Measurements from ENCODE around the gene FAIM.
"Not testable (repeated sequence)": the region's sequence is repeated elsewhere in the genome, so short reads cannot be mapped to it uniquely, and the experiment has no call there.

The FAIM gene

DNA sequence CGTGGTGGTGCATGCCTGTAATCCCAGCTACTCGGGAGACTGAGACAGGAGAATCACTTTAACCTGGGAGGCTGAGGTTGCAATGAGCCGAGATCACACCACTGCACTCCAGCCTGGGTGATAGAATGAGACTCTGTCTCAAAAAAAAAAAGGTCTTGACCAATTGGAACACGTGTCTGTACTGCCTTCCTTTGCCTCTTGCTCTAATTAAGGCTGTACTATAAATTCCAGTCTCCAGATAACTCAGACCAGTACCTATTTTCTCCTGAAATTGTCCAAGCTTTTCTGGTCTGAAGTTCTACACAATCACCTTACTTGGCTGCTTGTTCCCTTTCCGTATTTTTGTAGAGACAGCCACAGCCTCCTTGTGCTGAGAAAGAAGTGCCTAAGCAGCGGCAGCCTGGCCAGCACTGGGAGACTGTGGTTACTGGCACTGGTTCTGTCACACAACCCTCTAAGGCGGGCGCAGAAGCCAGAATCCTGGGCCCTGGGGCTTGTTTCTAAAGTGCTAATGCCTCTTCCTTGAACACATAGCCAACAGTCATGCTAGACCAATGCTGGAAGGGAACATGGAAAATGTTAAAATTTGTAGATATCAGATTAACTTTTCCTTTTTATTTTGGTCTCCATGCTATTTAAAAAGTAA, 8.3 kb upstream of the FAIM start:
- FAIRE-seq = no peak

DNA sequence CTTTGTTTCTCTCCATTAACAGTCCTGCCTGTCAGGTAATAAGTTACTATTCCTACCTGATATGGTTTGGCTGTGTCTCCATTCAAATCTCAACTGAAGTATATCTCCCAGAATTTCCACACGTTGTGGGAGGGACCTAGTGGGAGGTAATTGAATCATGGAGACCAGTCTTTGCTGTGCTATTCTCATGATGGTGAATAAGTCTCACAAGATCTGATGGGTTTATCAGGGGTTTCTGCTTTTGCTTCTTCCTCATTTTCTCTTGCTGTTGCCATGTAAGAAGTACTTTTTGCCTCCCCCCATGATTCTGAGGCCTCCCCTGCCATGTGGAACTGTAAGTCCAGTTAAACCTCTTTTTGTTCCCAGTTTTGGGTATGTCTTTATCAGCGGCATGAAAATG, 6.9 kb upstream of the FAIM start:
- not testable (repeated sequence) for FAIRE-seq; DNase-seq (ENCODE audit: insufficient read length, low spot score)

More for the DNA sequence above, 8.3 kb upstream of the FAIM start:
- no peak for DNase-seq (ENCODE audit: insufficient read length, low spot score)

DNA sequence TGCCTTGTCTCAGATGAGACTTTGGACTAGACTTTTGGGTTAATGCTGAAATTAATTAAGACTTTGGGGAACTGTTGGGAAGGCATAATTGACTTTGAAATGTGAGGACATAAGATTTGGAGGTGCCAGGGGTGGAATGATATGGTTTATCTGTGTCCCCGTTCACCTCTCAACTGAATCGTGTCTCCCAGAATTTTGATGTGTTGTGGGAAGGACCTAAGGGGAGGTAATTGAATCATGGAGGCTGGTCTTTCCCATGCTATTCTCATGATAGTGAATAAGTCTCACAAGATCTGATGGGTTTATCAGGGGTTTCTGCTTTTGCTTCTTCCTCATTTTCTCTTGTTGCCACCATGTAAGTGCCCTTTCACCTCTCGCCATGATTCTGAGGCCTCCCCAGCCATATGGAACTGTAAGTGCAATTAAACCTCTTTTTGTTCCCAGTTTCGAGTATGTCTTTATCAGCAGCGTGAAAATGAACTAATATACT, 4.4 kb upstream of the FAIM start:
- FAIRE-seq; DNase-seq (ENCODE audit: insufficient read length, low spot score): not testable (repeated sequence)

- DNase-seq (ENCODE audit: insufficient read length, low spot score) (no peak), FAIRE-seq (no peak)
Measured at GRCh38 chr3:138609898-138610266, 1.3 kb downstream of the FAIM start.

GRCh38 chr3:138615462-138615861, 6.9 kb downstream of the FAIM start:
- no peak for DNase-seq (ENCODE audit: insufficient read length, low spot score)
- FAIRE-seq = no peak

DNA sequence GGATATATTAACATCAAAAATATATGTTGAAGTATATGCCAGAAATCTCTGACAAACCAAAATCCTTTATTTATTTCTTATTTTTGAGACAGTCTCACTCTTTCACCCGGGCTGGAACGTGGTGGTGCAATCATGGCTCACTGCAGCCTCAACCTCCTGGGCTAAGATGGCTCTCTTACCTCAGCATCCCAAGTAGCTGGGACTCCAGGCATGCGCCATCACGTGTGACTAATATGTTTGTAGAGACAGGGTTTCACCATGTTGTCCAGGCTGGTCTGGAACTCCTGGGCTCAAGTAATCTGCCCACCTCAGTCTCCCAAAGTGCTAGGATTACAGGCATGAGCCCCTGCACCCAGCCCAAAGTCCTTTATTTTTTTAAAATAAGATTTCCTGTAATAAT, 11.9 kb downstream of the FAIM start:
- DNase-seq (ENCODE audit: insufficient read length, low spot score) = no peak

GRCh38 chr3:138624518-138624917, 15.9 kb downstream of the FAIM start:
- DNase-seq (ENCODE audit: insufficient read length, low spot score) (no peak), FAIRE-seq (no peak)

More for the DNA sequence above, 11.9 kb downstream of the FAIM start:
- FAIRE-seq = no peak

DNA sequence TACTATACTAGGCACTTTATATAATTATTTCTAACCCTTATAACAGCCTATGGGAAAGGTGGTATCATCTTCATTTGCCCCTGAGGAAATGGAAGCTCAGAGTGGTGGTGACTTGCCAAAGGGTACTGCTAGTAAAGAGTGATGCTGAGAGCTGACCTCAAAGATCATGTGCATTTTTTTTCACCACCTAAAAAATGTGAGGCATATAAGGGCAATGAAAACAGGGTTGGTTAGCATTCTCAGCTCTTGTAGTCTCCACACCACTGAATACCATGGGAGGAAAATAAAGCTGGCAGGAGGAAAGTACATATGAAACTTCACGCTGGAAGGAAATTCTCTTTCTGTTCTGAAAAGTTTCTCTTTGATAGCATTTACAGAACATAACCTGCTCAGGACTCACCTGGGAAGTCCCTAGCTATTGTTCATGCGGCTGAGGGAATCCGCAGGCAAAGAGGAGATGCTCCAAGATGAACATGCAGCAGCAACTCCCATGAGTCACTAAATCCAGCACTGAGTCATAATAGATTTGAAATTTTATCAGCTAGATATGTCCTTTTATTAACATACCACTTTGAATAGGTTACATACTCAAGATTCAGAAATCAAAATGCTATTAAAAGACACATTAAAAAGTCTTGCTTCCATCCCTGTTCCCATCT, 17.3 kb downstream of the FAIM start:
- DNase-seq (ENCODE audit: insufficient read length, low spot score) = peak; percentile 23
- no peak for FAIRE-seq

- no peak for FAIRE-seq
Measured at GRCh38 chr3:138629526-138629925, 21.0 kb downstream of the FAIM start.

GRCh38 chr3:138638641-138639040, 30.1 kb downstream of the FAIM start:
- DNase-seq (ENCODE audit: insufficient read length, low spot score) (no peak), FAIRE-seq (no peak)

More at GRCh38 chr3:138629526-138629925, 21.0 kb downstream of the FAIM start:
- DNase-seq (ENCODE audit: insufficient read length, low spot score) = no peak

DNA sequence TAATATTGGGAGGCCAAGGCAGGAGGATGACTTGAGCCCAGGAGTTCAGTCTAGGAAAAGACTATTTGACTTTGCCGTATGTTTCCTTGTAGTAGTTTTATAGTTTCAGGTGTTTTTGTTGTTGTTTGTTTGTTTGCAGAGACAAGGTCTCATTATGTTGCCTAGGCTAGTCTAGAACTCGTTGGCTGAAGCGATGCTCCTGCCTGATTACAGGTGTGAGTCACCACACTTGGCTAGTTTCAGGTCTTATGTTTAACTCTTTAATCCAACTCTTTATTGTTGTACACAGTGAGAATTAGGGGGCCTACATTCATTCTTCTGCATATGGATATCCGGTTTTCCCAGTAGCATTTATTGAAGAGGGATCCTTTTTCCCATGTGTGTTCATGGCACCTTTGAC, 32.0 kb downstream of the FAIM start:
- DNase-seq (ENCODE audit: insufficient read length, low spot score) = no peak
- FAIRE-seq = no peak

DNA sequence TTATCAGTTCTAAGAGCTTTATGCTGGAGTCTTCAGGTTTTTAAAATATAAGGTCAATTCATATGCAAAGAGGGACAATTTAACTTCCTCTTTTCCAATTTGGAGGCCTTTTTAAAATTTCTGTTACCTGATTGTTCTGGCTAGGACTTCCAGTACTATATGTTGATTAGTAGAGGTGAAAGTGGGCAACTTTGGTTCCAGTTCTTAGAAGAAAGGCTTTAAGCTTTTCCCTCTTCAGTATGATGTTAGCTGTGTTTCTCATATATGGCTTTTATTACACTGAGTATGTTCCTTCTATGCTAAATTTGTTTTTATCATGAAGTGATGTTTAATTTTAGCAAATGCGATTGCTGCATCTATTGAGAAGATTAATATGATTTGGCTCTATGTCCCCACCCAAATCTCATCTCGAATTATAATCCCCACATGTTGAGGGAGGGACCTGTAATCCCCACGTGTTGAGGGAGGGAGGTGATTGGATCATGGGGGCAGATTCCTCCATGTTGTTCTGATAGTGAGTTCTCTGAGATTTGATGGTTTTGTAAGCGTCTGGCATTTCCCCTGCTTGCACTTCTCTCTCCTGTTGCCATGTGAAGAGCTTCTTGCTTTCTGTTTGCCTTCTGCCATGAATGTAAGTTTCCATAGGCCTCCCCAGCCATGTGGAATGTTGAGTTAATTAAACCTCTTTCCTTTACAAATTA, 33.8 kb downstream of the FAIM start:
- FAIRE-seq = no peak
- no peak for DNase-seq (ENCODE audit: insufficient read length, low spot score)

GRCh38 chr3:138642927-138643253, 34.3 kb downstream of the FAIM start:
- FAIRE-seq = no peak
- no peak for DNase-seq (ENCODE audit: insufficient read length, low spot score)

DNA sequence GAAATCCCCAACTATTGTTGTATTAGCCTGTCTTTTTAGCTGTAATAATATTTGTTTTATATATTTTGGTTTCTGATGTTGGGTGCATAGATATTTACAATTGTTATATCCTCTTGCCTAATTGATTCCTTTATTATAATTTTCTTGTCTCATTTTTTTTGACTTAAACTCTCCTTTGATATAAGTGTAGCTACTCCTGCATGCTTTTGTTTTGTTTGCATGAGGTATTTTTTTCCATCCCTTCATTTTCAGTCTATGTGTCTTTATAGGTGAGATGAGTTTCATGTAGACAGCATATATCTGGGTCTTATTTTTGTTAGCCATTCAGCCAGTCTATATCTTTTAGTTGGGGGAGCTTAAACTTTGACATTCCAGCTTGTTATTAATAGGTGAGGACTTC, 37.4 kb downstream of the FAIM start:
- FAIRE-seq (no peak), DNase-seq (ENCODE audit: insufficient read length, low spot score) (no peak)

DNA sequence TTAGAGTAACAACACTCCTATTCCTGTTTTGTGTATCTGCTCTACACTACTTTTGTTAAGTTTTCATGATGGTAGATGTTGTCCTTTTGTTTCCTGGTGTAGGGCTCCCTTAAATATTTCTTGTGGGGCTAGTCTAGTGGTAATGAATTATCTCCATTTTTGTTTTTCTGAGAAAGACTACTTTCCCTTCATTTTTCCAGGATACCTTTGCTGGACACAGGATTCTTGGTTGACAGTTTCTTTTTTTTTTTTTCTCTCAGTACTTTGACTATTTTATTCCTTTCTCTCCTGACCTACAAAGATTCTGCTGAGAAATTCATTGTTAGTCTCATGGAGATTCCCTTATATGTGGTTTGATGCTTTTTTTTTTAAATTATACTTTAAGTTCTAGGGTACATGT, 37.9 kb downstream of the FAIM start:
- FAIRE-seq (no peak), DNase-seq (ENCODE audit: insufficient read length, low spot score) (no peak)

DNA sequence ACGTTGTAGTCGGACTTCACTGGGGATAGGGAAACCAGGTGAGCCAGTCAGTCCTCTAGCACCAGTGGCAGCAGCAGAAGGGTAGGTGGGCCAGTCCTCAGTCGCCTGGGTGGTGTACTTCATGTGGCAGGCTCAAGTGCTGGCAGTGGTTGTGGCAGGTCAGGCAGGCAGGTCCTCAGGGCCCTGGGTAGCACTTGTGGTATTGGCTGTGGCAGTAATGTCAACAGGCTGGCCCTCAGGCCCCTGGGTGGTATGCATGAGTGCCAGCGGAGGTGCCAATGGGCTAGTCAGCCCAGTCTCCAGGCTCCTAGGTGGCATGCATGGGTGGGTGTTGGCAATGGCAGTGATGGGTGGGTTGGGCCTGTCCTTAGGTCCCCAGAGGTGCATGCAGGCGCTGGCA, 40.6 kb downstream of the FAIM start:
- DNase-seq (ENCODE audit: insufficient read length, low spot score) = no peak
- no peak for FAIRE-seq

DNA sequence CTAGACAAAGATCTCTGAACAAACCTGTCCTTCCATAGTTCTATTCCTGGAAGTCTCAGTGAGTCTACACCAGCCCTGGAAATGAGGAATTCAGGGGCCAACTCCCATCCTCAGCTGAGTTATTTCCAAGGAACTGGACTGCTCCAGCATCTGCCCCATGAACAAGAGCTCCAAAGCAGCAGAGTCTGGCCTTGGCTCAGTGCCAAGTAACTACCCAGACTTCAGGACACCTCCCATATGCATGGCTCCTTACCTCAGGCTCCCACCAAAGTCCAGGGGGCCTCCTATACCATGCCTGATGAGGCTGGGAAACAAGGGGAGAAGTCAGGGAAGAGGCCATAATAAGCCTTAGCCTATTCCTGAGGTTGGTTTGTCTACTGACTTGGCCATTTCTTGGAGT, 45.0 kb downstream of the FAIM start:
- no peak for FAIRE-seq
- DNase-seq (ENCODE audit: insufficient read length, low spot score) = no peak

GRCh38 chr3:138657508-138657907, 48.9 kb downstream of the FAIM start:
- no peak for DNase-seq (ENCODE audit: insufficient read length, low spot score)
- FAIRE-seq = no peak

DNA sequence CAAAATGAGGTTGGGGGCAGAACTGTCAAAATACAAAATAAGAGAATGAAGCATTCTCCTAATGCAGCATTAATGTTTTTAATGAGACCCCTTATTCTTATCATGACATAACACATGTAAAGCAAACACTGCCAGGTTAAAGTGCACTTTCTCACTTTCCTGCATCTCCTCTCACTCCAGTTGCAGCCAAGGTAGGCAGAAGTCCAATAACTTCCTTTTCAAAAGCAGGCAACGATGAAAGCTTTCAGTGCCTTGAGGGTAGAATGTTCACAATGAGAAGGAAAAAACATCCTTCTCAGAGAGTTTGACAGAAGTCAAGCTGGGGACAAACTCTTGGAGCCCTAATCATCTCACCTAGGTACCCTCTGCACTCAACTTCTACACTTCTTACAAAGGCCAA, 59.5 kb downstream of the FAIM start:
- FAIRE-seq (no peak), DNase-seq (ENCODE audit: insufficient read length, low spot score) (no peak)

DNA sequence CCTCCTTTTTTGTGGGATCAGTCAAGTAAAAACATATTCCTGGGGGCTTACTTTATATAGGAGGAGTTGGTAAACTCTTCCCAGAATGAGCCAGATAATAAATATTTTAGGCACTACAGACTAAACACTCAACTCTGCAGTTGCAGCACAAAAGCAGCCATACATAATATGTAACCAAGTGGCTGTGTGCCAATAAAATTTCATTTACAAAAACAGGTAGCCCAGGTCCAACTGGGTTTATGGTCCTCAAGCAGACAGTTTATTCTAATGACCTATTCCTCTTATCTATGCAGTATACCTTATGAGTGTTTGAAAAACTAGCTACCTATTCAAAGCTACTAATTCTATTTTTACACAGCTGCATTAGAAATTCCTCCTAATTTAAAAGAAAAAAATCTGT, 61.8 kb downstream of the FAIM start:
- FAIRE-seq (no peak), DNase-seq (ENCODE audit: insufficient read length, low spot score) (no peak)

DNA sequence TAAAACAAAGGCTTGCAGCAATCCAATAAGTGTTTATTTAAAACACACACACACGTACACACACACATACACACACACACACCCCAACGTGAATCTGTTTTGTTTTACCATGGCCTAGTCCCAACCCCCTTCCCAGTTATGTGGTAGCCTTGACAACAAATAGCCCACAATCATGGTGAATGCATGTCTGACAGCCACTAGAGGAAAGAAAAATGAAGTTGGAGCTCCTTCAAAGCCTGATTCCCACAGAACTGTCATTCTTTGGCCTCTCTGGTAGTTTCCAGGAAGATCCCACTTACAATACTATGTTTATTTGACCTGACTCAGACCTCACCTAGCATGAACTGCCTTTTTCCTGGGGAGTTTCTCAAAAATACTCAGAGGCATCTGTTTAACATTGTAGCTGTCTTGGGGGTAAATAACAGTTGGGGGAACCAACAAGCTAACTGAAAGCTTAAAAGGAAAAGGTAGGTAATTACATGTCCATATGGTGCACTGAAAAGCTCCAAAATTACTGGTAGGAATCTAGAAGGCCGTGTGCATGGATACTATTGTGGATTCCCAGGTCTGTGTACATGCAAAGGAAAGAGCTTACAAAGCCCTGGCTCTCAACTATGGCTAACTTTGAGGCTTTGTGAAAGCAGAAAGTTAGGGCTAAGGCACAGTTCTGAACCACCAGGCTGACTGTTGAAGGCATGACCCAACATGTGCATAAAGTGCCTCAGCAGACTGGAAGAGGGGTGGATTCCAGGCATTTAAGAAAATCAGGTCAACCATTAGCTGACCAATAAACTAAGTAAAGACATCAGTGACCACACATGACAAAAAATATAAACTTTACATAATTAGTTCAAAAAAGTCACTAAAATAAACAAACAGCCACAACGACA, 65.3 kb downstream of the FAIM start:
- FAIRE-seq (no peak), DNase-seq (ENCODE audit: insufficient read length, low spot score) (no peak)

Measured in HTR-8/SVneo (cell line).